Liver (tissue), 9 donors: ENCODE data around the gene DICER1. TPM values are rescaled to one million over a fixed set of nuclear protein-coding genes. Genes with fewer than 3 reads are reported as not detected.

Experiments used
- DNase-seq: peaks from one replicate; pipeline ENCODE4 v3.0.0-alpha.2; 2017; ENCODE audit warnings: low spot score
- H3K27ac ChIP-seq, 2 donors: one replicate each; pipeline ENCODE4 v1.7.0; 2013; ENCODE audit warnings: inconsistent platforms in 2 of 2, low read length in 2 of 2, control low read depth in 1 of 2, low read depth in 1 of 2, mild to moderate bottlenecking in 1 of 2
- H3K27me3 ChIP-seq, 4 donors: one replicate each; pipeline versions ENCODE4 v1.6.1 to v1.7.0; 2013; ENCODE audit warnings: low read length in 3 of 4, inconsistent platforms in 1 of 4, mild to moderate bottlenecking in 1 of 4, moderate library complexity in 1 of 4; ENCODE audit not compliant: control insufficient read depth in 4 of 4, insufficient read depth in 4 of 4
- H3K36me3 ChIP-seq, 4 donors: one replicate each; pipeline versions ENCODE4 v1.6.1 to v1.7.0; 2013; ENCODE audit warnings: low read length in 3 of 4, mild to moderate bottlenecking in 3 of 4, low read depth in 1 of 4, moderate library complexity in 1 of 4; ENCODE audit not compliant: control insufficient read depth in 4 of 4, insufficient read depth in 3 of 4
- H3K4me1 ChIP-seq, 4 donors: one replicate each; pipeline versions ENCODE4 v1.6.1 to v1.7.0; 2013; ENCODE audit warnings: low read length in 3 of 4, mild to moderate bottlenecking in 3 of 4, moderate library complexity in 1 of 4; ENCODE audit not compliant: control insufficient read depth in 4 of 4, insufficient read depth in 4 of 4
- H3K4me3 ChIP-seq, 3 donors: one replicate each; pipeline versions ENCODE4 v1.6.1 to v1.7.0; 2013; ENCODE audit warnings: low read length in 3 of 3, control low read depth in 1 of 3, low read depth in 1 of 3, mild to moderate bottlenecking in 1 of 3
- H3K9ac ChIP-seq, 2 donors: one replicate each; pipeline ENCODE4 v1.7.0; 2013; ENCODE audit warnings: low read length in 2 of 2, mild to moderate bottlenecking in 2 of 2, moderate library complexity in 2 of 2, control low read depth in 1 of 2, low read depth in 1 of 2
- H3K9me3 ChIP-seq, 4 donors: one replicate each; pipeline versions ENCODE4 v1.6.1 to v1.7.0; 2013; ENCODE audit warnings: low read length in 3 of 4; ENCODE audit not compliant: control insufficient read depth in 4 of 4
- ATF3 ChIP-seq: IDR thresholded peaks from 2 replicates; pipeline ENCODE4 v1.6.1; 2016; ENCODE audit warnings: antibody characterized with exemption
- CTCF ChIP-seq: fragments of 150-350 bp; IDR thresholded peaks from 2 replicates; pipeline ENCODE4 v1.5.1; 2017; ENCODE audit warnings: improper control_type of control experiment, low read depth, low read length; ENCODE audit not compliant: missing input control
- EGR1 ChIP-seq, 2 donors: IDR thresholded peaks; 2 replicates each; pipeline ENCODE4 v1.6.1; 2016 to 2018; ENCODE audit warnings: antibody characterized with exemption in 2 of 2, low read depth in 2 of 2
- FOXA1 ChIP-seq: IDR thresholded peaks from 2 replicates; pipeline ENCODE4 v1.6.1; 2016; ENCODE audit warnings: antibody characterized with exemption
- FOXA2 ChIP-seq: IDR thresholded peaks from 2 replicates; pipeline ENCODE4 v1.6.1; 2016; ENCODE audit warnings: antibody characterized with exemption
- GABPA ChIP-seq, 2 donors: IDR thresholded peaks in 1 of 2; conservative IDR thresholded peaks in 1 of 2; 2 replicates each; pipeline ENCODE4 v1.6.1; 2016; ENCODE audit warnings: antibody characterized with exemption in 2 of 2, mild to moderate bottlenecking in 1 of 2, moderate library complexity in 1 of 2
- HNF4A ChIP-seq, 2 donors: conservative IDR thresholded peaks; 2 replicates each; pipeline ENCODE4 v1.6.1; 2016; ENCODE audit warnings: antibody characterized with exemption in 2 of 2, mild to moderate bottlenecking in 2 of 2
- HNF4G ChIP-seq: IDR thresholded peaks from 2 replicates; pipeline ENCODE4 v1.6.1; 2016; ENCODE audit warnings: antibody characterized with exemption
- JUND ChIP-seq, 2 donors: IDR thresholded peaks; 2 replicates each; pipeline ENCODE4 v1.6.1; 2016; ENCODE audit warnings: antibody characterized with exemption in 2 of 2
- MAX ChIP-seq: IDR thresholded peaks from 2 replicates; pipeline ENCODE4 v1.6.1; 2016; ENCODE audit warnings: antibody characterized with exemption
- NR2F2 ChIP-seq: IDR thresholded peaks from 2 replicates; pipeline ENCODE4 v1.6.1; 2016; ENCODE audit warnings: antibody characterized with exemption
- RAD21 ChIP-seq, 2 donors: IDR thresholded peaks; 2 replicates each; pipeline ENCODE4 v1.6.1; 2016; ENCODE audit warnings: antibody characterized with exemption in 2 of 2, mild to moderate bottlenecking in 2 of 2
- REST ChIP-seq: IDR thresholded peaks from 2 replicates; pipeline ENCODE4 v1.6.1; 2016; ENCODE audit warnings: antibody characterized with exemption, mild to moderate bottlenecking
- RXRA ChIP-seq, 2 donors: IDR thresholded peaks; 2 replicates each; pipeline ENCODE4 v1.6.1; 2017 to 2018; ENCODE audit warnings: antibody characterized with exemption in 2 of 2, mild to moderate bottlenecking in 1 of 2
- SP1 ChIP-seq: IDR thresholded peaks from 2 replicates; pipeline ENCODE4 v1.6.1; 2018; ENCODE audit warnings: antibody characterized with exemption, mild to moderate bottlenecking
- TAF1 ChIP-seq: conservative IDR thresholded peaks from 2 replicates; pipeline ENCODE4 v1.6.1; 2016; ENCODE audit warnings: antibody characterized with exemption, mild to moderate bottlenecking
- YY1 ChIP-seq: IDR thresholded peaks from 2 replicates; pipeline ENCODE4 v1.6.1; 2016; ENCODE audit warnings: antibody characterized with exemption, mild to moderate bottlenecking
- ZBTB33 ChIP-seq: IDR thresholded peaks from 2 replicates; pipeline ENCODE4 v1.6.1; 2016; ENCODE audit warnings: antibody characterized with exemption
- WGBS: extraction: QIAGEN DNeasy Blood & Tissue Kit; methylation state at CpG from one replicate; pipeline ENCODE4 v1.1.7; 2013; 5-methylcytosine and 5-hydroxymethylcytosine counted together
- polyA plus RNA-seq, 2 donors: library from polyadenylated mRNA; stranded (reverse) in 1 of 2; unstranded in 1 of 2; fragments of 200-250 nt in 1 of 2; fragments of >200 nt in 1 of 2; fragmentation: Nextera tagmentation in 1 of 2; extraction: Ambion mirVana in 1 of 2; gene quantifications; one replicate each; pipeline versions ENCODE4 v1.2.1 to v1.2.3, GENCODE V29; 2013 to 2015
- total RNA-seq, 2 donors: library from RNA; depleted of rRNA; stranded (reverse); fragments of >200 nt; gene quantifications; one replicate each; pipeline ENCODE4 v1.2.3, GENCODE V29; 2014
- donor health status: healthy.
- donor health status: healthy.
- donor health status: healthy.
- donor health status: healthy.
- donor health status: healthy.

Gene DICER1
- total and polyA plus RNA-seq, 4 donors: 7.5 to 43.6 (median 20.3) TPM

- Histone ChIP-seq H3K4me3 (no peak overlapping the region), H3K9ac (peak overlapping the region in 1 of 2 donors; percentile 64), H3K27ac (peak overlapping the region; percentile 71 to 92), H3K36me3 (no peaks in the 10 kb centered on the region), H3K4me1 (peaks cover 14 to 57% (median 51%) of the 10 kb centered on the region in 4 donors), H3K9me3 (no peaks in the 10 kb centered on the region), H3K27me3 (no peaks in the 10 kb centered on the region)
- TF ChIP-seq EGR1 (IDR thresholded peaks at IDR 0.05; ENCODE audit: low read depth in 2 of 2) (no peak), HNF4G (no peak), CTCF (no peak), SP1 (no peak), JUND (IDR thresholded peaks at IDR 0.05) (no peak), TAF1 (no peak), MAX (no peak), NR2F2 (no peak), FOXA1 (no peak), FOXA2 (no peak), REST (no peak), RXRA (IDR thresholded peaks at IDR 0.05) (no peak), YY1 (no peak), ATF3 (no peak), RAD21 (IDR thresholded peaks at IDR 0.05) (no peak), GABPA (IDR thresholded peaks at IDR 0.05 in 1 of 2, conservative IDR thresholded peaks at IDR 0.05 in 1 of 2) (no peak)
- DNase-seq: no peak
- WGBS: 72% methylated on average over 8 of the region's 8 CpGs
These were observed 25.1 kb upstream of the DICER1 start for GRCh38 chr14:95182379-95182778.

- Histone ChIP-seq H3K9ac (peak overlapping the region in 1 of 2 donors; percentile 73), H3K9me3 (no peaks in the 10 kb centered on the region), H3K27ac (peak overlapping the region; percentile 83 to 92), H3K4me3 (peak overlapping the region in 2 of 3 donors; percentile 29 to 40), H3K36me3 (no peaks in the 10 kb centered on the region), H3K27me3 (no peaks in the 10 kb centered on the region), H3K4me1 (peaks cover 14 to 57% (median 51%) of the 10 kb centered on the region in 4 donors)
- 48% methylated on average over 8 of the region's 8 CpGs for WGBS
- DNase-seq: no peak
- TF ChIP-seq EGR1 (IDR thresholded peaks at IDR 0.05; ENCODE audit: low read depth in 2 of 2): peak in 1 of 2 donors; percentile 41
- no peak for TF ChIP-seq REST
- peak; percentile 57 to 62 for TF ChIP-seq RAD21 (IDR thresholded peaks at IDR 0.05)
- TF ChIP-seq ZBTB33: peak; percentile 64
- TF ChIP-seq NR2F2: peak; percentile 60
- peak; percentile 98 for TF ChIP-seq RXRA (IDR thresholded peaks at IDR 0.05)
- TF ChIP-seq GABPA (IDR thresholded peaks at IDR 0.05 in 1 of 2, conservative IDR thresholded peaks at IDR 0.05 in 1 of 2): no peak
- TF ChIP-seq HNF4A (conservative IDR thresholded peaks at IDR 0.05): peak; percentile 88 to 91
- TF ChIP-seq YY1: peak; percentile 68
These were observed 23.8 kb upstream of the DICER1 start for GRCh38 chr14:95180966-95181741.
